Stimulated activated CD4-positive, alpha-beta T cell treated with anti-CD3 and anti-CD28 coated beads, Interleukin-12 subunit alpha, Interleukin-12 subunit beta, amount 100 ng/mL, for 48 hours (primary cell): ENCODE measurements around the gene MAPK8IP3.
"Not testable (repeated sequence)": the region's sequence is repeated elsewhere in the genome, so short reads cannot be mapped to it uniquely, and the experiment has no call there.

ENCODE experiments used
- DNase-seq, 3 donors: peaks; one replicate each; pipeline ENCODE4 v3.0.0-alpha.2; 2020; ENCODE audit warnings: low read depth in 2 of 3, low spot score in 1 of 3

Gene MAPK8IP3

GRCh38 chr16:1708768-1709180 lies 2.8 kb downstream of the MAPK8IP3 start:
- no peak for DNase-seq

- DNase-seq: no peak
Observed at GRCh38 chr16:1709356-1709755, 3.4 kb downstream of the MAPK8IP3 start.

DNA sequence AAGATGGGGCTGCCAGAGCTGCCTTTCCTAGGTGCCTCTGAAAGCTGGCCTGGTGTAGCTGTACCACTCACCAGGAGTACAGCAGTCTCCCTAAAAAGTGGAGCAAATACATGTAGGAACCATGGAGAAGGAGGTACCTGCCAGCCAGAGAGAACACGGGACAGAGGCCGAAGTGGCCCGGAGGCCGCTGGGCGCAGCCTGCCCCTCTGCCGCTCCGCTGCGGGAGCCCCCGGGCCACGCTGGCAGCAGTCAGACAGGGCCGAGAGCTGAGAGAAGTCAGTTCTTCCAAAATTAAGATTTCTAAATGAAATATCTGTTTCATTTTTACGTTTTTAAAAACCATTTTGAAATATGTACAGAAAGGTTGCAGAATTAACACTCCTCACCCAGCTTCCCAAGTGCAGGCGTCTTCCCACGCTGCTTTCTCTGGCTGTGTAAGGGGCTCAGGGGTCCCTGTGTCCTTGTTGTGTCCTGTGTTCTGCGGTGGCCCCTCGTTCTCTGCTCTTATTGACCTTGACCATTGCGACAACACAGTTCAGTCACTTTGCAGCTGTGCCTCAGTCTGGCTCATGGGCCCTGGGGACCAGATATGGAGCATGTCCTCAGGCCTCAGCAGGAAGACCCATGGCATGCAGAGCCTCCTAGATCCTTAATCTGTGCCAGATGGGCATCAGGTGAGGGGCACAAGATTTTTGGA lies 5.0 kb downstream of the MAPK8IP3 start:
- no peak for DNase-seq

DNA sequence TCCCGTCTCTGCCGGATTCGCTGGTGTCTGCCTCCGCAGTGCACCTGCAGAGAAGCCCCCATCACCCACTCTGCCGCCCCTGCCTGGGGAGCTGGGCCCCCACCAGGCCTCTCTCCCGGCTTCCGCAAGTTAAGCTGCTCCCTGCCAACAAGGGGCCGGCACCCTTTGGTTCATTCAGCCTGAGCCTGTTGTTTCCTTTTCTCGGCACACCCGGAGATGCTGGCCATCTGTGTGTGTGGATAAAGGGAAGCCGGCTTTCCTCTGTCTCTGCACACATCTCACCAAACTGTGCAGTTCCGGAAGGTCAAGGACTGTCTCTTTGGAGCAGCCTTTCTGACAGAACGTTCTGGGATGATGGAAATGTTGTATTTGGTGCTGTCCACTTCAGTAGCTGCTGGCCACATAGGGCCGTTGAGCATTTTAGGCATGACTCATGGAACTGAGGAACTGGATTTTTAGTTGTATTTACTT lies 6.8 kb downstream of the MAPK8IP3 start:
- DNase-seq: no peak

GRCh38 chr16:1713331-1713730 lies 7.3 kb downstream of the MAPK8IP3 start:
- no peak for DNase-seq

- DNase-seq: no peak
Observed at GRCh38 chr16:1713933-1714332, 7.9 kb downstream of the MAPK8IP3 start.

DNA sequence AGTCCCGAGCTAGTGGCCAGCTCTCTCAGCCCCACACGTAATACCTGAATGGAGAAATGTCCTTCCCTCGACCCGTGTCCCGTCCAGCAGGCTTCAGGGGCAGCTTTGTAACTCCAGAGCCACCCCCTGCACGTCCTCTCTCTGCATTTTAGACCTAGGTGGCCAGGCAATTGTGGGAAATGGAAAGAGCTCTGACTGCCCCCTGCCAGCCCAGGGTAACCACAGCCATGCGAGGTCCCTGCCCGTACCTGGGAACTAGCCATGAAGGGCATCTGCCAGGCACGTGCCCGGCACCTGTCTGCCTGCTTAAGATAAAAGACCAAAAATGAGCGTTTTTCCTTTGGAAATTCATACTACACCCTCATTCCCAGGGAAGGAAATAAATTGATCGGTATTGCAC lies 9.2 kb downstream of the MAPK8IP3 start:
- no peak for DNase-seq

GRCh38 chr16:1718236-1718635 lies 12.2 kb downstream of the MAPK8IP3 start:
- not testable (repeated sequence) for DNase-seq

DNA sequence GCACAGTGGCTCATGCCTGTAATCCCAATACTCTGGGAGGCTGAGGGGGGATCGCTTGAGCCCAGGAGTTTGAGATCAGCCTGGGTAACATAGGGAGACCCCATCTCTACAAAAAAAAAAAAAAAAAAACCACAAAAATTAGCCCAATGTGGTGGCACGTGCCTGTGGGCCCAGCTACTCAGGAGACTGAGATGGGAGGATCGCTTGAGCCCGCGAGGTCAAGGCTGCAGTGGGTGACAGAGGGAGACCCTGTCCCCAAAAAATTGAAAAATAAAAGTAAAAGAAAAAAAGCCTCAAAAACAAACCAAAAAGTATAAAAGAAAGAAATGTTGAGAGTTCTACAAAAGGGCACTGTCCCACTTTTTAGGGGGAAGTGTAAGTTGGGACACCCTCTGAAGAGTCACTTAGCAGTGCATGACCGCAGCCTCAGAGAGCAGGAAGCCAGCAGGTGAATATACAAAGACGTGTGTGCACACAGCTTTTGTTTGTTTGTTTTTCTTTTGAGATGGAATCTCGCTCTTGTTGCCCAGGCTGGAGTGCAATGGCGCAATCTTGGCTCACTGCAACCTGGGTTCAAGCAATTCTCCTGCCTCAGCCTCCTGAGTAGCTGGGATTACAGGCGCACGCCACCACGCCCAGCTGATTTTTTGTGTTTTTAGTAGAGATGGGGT lies 13.7 kb downstream of the MAPK8IP3 start:
- DNase-seq: not testable (repeated sequence)

DNA sequence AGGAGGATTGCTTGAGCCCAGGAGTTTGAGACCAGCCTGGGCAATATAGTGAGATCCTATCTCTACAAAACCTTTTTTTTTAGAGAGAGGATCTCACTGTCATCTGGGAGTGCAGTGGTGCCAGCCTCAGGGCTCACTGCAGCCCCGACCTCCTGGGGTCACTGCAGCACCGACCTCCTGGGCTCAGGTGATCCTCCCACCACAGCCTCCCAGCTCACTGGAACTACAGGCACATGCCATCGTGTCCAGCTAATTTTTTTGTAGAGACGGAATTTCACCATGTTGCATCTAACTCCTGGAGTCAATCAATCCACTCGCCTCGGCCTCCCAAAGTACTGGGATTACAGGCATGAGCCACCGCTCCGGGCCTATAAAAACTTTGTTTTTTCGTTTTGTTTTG lies 15.4 kb downstream of the MAPK8IP3 start:
- DNase-seq: no peak

- DNase-seq: peak in 2 of 3 donors; percentile 15 to 39
Observed at GRCh38 chr16:1723450-1724147, 17.6 kb downstream of the MAPK8IP3 start.

DNA sequence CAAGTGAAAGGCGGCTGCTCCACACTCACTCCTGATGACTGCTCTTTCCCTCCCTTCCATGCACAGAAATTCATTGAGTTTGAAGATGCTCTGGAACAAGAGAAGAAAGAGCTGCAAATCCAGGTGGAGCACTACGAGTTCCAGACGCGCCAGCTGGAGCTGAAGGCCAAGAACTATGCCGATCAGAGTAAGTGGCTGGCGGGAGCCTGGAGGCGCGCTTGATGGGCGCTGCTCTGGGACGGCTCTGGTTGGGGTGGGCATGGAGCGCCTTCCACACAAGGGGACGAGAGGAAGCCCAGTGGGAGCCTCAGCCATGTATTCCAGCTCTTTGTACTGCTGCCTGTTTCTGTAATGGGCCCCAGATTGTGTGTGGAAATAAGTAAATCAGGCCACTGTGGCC lies 18.5 kb downstream of the MAPK8IP3 start:
- no peak for DNase-seq

DNA sequence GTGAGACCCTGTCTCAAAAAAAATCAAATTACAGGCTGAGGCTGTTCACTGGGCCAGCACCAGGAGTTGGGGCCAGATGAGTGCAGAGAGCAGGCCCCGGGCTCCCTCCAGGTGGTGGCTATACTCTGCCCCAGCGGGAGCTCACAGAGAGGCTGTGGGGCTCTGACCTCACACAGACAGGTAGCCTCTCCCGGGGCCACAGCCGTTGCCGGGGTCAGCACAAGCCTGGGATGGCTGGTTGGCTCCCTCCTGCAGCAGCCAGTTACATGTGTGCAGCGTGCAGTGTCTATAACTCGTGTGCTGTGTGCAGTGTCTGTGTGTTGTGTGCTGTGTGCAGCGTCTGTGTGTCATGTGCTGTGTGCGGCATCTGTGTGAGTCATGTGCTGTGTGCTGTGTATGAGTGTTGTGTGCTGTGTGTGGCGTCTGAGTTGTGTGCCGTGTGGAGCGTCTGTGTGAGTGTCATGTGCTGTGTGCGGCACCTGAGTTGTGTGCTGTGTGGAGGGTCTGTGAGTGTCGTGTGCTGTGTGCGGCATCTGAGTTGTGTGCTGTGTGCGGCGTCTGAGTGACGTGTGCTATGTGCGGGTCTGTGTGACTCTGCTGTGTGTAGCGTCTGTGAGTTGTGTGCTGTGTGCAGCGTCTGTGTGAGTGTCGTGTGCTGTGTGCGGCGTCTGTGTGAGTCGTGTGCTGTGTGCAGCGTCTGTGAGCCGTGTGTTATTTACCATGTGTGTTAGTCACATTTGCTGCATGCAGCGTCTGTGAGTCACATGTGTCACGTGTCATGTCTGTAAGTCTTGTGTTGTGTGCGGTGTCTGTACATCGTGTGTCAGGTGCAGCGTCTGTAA lies 20.9 kb downstream of the MAPK8IP3 start:
- no peak for DNase-seq

DNA sequence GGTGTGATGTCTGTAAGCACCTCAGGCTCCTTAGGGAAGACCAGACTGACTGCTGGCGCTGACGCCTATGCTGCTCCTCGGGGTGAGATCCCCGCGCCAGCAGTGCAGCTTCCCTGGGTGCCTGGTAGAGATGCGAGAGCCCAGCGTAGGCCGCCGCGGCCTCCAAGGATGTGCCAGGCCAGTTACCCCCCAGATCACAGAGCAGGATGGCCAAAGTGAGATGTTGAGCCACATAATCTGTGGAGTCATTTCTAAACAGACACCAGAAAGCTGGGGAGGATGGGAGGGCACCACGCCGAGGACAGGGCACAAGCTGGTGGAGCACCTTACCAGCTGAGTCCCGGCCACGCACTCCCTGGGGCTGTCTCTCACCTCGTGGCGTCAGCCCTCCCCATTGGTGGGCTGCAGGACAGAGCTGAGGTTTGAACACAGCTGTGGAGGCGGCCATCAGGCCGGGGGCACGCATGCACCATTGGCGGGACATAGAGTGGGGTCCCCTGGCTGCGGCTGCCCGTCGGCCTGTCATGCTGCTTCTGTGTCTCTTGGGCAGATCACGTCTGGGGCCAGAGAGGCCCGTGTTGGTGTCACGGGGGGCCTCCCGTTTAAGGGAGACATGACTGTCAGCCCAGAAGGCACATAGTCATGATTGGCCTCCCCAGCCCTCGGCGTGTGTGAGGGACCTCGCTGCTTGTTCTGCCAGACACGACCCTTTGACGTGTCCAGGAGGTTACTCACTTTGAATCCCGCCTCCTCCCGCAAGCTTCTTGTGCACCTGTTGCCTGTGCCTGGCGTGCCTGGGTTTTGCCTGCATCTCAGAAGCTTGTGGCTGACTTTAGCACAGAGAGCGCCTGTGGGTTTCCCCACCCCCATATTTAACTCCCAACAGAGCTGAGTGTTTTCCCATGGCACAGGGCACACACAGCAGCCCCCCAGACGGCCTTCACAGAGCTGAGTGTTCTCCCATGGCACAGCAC lies 21.9 kb downstream of the MAPK8IP3 start:
- no peak for DNase-seq

DNA sequence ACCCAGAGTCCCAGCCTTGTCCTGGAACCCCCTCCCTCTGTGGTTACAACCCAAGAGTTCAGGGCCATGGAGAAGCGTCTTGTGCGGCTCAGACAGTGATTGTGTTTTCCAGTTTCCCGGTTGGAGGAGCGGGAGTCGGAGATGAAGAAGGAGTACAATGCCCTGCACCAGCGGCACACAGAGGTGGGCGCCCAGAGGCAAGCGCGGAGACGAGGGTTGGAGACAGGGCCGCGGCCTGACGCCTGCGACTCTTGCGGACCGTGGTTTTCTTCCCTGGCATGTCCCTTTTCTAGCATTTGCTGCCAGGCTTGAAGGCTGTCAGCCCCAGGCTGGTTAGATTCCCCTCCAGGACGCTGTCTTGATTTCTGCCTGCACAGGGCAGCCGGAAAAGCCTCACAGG lies 23.0 kb downstream of the MAPK8IP3 start:
- DNase-seq: no peak

DNA sequence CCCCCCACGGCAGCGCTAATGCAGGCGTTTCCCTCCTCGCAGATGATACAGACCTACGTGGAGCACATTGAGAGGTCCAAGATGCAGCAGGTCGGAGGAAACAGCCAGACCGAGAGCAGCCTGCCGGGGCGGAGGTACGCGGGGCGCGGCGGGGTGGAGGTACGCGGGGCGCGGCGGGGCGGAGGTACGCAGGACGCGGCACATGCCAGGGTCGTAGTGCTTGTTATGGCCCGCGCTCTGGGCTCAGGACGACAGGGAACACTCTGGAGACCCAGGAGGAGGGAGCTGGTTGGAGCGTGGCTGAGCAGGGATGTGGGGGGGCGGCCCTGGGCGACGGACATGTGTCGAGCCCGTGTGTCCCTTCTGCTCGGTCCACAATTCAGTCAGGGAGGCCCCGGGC lies 23.4 kb downstream of the MAPK8IP3 start:
- no peak for DNase-seq

GRCh38 chr16:1731073-1731472 lies 25.1 kb downstream of the MAPK8IP3 start:
- no peak for DNase-seq

DNA sequence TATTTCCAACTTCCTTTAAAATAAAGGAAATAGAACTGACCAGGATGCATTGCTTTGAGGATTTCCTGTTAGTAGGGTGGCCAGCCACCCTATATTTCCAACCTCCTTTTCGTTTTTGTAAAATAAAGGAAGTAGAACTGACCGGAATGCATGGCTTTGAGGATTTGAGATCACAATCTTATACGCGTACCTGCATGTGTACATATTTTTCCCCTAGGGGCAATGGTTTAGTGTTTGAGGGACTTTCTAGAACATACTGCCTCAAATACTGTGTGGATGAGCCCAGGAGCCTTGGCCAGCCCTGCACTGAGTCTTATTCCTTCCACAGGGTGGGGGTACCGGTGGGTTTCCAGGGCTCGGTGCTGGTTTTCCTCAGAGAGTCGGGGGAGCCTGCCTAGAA lies 25.6 kb downstream of the MAPK8IP3 start:
- no peak for DNase-seq

- DNase-seq: no peak
Observed at GRCh38 chr16:1732071-1732470, 26.1 kb downstream of the MAPK8IP3 start.

- not testable (repeated sequence) for DNase-seq
Observed at GRCh38 chr16:1732551-1732987, 26.6 kb downstream of the MAPK8IP3 start.
